Subcutaneous abdominal adipose tissue (tissue), 5 donors: ENCODE data around the gene BCL6B.

Experiments
- H3K27ac ChIP-seq: one replicate; pipeline ENCODE4 v1.7.0; 2013; ENCODE audit warnings: low read depth, mild to moderate bottlenecking, inconsistent platforms, low read length, moderate library complexity
- H3K27me3 ChIP-seq, 5 donors: one replicate each; pipeline ENCODE4 v1.7.0; 2013; ENCODE audit warnings: low read length in 5 of 5, inconsistent platforms in 1 of 5; ENCODE audit not compliant: control insufficient read depth in 5 of 5, insufficient read depth in 4 of 5
- H3K36me3 ChIP-seq, 5 donors: one replicate each; pipeline ENCODE4 v1.7.0; 2013; ENCODE audit warnings: low read length in 5 of 5; ENCODE audit not compliant: control insufficient read depth in 5 of 5, insufficient read depth in 5 of 5
- H3K4me1 ChIP-seq, 5 donors: one replicate each; pipeline ENCODE4 v1.7.0; 2013; ENCODE audit warnings: low read length in 5 of 5, mild to moderate bottlenecking in 3 of 5, moderate library complexity in 1 of 5; ENCODE audit not compliant: control insufficient read depth in 5 of 5, insufficient read depth in 5 of 5
- H3K4me3 ChIP-seq, 5 donors: one replicate each; pipeline ENCODE4 v1.7.0; 2013; ENCODE audit warnings: low read length in 5 of 5, low read depth in 1 of 5
- H3K9ac ChIP-seq, 5 donors: one replicate each; pipeline ENCODE4 v1.7.0; 2013; ENCODE audit warnings: low read length in 5 of 5, mild to moderate bottlenecking in 4 of 5, moderate library complexity in 3 of 5
- H3K9me3 ChIP-seq, 5 donors: one replicate each; pipeline ENCODE4 v1.7.0; 2013; ENCODE audit warnings: low read length in 5 of 5; ENCODE audit not compliant: control insufficient read depth in 5 of 5
- donor health status: healthy.
- donor health status: healthy.
- donor health status: healthy.
- donor health status: healthy.
- donor health status: healthy.

Gene BCL6B

DNA sequence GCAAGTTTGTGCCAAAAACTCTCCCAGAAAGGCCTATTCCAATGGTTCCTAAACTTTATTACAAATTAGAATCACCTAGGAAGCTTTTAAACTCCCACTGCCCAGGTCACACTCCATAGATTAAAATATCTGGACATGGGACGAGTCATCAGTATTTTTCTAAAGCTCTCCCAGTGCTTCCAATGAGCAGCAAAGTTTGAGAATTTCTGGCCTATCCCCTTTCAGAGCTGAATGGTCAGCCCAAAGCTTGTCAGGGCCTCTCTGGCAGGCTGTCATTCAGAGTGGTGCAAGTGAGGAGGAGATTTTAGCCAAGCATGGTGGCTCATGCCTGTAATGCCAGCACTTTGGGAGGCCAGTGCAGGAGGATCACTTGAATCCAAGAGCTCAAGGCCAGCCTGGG is 2.4 kb downstream of the BCL6B start:
- no peak overlapping the region for H3K9ac ChIP-seq
- H3K27ac ChIP-seq, result peak overlapping the region; percentile 60
- H3K9me3 ChIP-seq, result no peaks in the 10 kb centered on the region
- H3K4me3 ChIP-seq, result peak overlapping the region in 3 of 5 donors; percentile 30 to 61 (median 50)
- H3K4me1 ChIP-seq, result peaks cover 6 to 91% (median 45%) of the 10 kb centered on the region in 5 donors
- H3K36me3 ChIP-seq, result peaks cover 0 to 21% (median 13%) of the 10 kb centered on the region in 5 donors
- H3K27me3 ChIP-seq, result no peaks in the 10 kb centered on the region

DNA sequence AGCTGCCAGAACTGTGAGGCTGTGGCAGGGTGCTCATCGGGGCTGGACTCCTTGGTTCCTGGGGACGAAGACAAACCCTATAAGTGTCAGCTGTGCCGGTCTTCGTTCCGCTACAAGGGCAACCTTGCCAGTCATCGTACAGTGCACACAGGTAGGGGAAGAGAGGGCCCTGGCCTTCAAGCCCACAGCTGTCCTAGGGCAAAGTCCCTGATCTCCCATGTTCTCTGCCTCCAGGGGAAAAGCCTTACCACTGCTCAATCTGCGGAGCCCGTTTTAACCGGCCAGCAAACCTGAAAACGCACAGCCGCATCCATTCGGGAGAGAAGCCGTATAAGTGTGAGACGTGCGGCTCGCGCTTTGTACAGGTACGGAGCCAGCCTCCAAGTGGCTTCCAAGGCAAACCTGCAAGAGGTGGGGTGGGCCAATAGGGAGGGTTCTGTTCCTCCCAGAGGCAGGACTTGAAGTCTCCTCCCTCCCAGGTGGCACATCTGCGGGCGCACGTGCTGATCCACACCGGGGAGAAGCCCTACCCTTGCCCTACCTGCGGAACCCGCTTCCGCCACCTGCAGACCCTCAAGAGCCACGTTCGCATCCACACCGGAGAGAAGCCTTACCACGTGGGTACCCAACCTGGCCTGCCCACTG is 3.7 kb downstream of the BCL6B start:
- H3K9ac ChIP-seq, result peak overlapping the region in 2 of 5 donors; percentile 39 to 61
- H3K9me3 ChIP-seq, result no peaks in the 10 kb centered on the region
- peak overlapping the region; percentile 89 for H3K27ac ChIP-seq
- peaks cover 0 to 21% (median 13%) of the 10 kb centered on the region in 5 donors for H3K36me3 ChIP-seq
- peaks cover under 1 to 79% (median 33%) of the 10 kb centered on the region in 5 donors for H3K4me1 ChIP-seq
- peak overlapping the region in 3 of 5 donors; percentile 17 to 50 (median 33) for H3K4me3 ChIP-seq
- no peaks in the 10 kb centered on the region for H3K27me3 ChIP-seq

DNA sequence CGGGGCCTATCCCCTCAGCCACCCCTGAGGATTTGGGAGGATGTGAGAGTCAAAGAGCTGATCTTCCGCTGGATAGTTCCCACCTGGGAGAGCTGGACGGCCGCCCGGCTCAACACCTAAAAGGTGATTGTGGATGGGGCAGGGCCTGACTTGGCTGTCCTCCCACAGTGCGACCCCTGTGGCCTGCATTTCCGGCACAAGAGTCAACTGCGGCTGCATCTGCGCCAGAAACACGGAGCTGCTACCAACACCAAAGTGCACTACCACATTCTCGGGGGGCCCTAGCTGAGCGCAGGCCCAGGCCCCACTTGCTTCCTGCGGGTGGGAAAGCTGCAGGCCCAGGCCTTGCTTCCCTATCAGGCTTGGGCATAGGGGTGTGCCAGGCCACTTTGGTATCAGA is 4.5 kb downstream of the BCL6B start:
- Histone ChIP-seq H3K36me3 (peaks cover 0 to 21% (median 13%) of the 10 kb centered on the region in 5 donors), H3K9ac (peak overlapping the region in 2 of 5 donors; percentile 4 to 12), H3K27me3 (no peaks in the 10 kb centered on the region), H3K4me1 (peaks cover 0 to 78% (median 25%) of the 10 kb centered on the region in 5 donors), H3K9me3 (no peaks in the 10 kb centered on the region), H3K27ac (peak overlapping the region; percentile 89), H3K4me3 (peak overlapping the region in 1 of 5 donors; percentile 50)

DNA sequence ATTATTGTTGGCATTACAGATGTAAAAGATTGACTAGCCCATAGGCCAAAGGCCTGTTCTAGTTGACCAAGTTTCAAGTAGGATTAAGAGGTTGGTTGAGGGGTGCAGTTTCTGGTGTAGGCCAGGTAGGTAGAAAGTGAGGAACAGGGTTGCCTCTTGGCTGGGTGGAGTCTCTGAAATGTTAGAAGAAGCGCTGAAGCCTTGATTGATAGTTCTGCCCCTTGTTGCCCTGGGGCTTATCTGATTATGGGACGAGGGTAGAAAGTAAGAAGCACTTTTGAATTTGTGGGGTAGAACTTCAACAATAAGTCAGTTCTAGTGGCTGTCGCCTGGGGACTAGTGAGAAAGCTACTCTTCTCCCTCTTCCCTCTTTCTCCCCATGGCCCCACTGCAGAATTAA is 6.2 kb downstream of the BCL6B start:
- H3K27me3 ChIP-seq, result no peaks in the 10 kb centered on the region
- no peaks in the 10 kb centered on the region for H3K9me3 ChIP-seq
- peak overlapping the region in 1 of 5 donors; percentile 20 for H3K9ac ChIP-seq
- H3K27ac ChIP-seq, result peak overlapping the region; percentile 89
- no peak overlapping the region for H3K4me3 ChIP-seq
- peaks cover 0 to 21% (median 13%) of the 10 kb centered on the region in 5 donors for H3K36me3 ChIP-seq
- peaks cover 0 to 66% (median 14%) of the 10 kb centered on the region in 5 donors for H3K4me1 ChIP-seq

DNA sequence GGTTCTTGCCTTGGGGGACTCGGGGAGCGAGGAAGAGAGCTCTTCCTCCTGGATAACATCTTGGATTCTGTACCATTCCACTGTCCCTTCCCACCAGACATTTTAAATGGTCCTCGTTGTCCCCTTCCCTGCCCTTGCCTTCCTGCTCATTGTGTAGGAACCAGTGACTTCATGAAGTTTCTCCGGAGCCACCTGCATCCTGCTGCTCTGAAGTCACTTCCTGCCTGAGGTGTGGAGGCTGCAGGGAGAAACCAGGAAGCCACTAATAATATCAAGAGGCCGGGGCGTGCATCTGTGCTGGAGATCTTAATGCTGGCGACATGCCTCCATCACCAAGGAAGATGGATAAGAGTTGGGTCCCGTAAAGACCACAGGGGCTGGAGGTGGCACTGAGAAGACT is 6.8 kb downstream of the BCL6B start:
- H3K9me3 ChIP-seq, result no peaks in the 10 kb centered on the region
- H3K4me3 ChIP-seq, result no peak overlapping the region
- H3K27ac ChIP-seq, result peak overlapping the region; percentile 89
- no peak overlapping the region for H3K9ac ChIP-seq
- peaks cover 0 to 19% (median 13%) of the 10 kb centered on the region in 5 donors for H3K36me3 ChIP-seq
- no peaks in the 10 kb centered on the region for H3K27me3 ChIP-seq
- peaks cover 0 to 63% (median 12%) of the 10 kb centered on the region in 5 donors for H3K4me1 ChIP-seq

DNA sequence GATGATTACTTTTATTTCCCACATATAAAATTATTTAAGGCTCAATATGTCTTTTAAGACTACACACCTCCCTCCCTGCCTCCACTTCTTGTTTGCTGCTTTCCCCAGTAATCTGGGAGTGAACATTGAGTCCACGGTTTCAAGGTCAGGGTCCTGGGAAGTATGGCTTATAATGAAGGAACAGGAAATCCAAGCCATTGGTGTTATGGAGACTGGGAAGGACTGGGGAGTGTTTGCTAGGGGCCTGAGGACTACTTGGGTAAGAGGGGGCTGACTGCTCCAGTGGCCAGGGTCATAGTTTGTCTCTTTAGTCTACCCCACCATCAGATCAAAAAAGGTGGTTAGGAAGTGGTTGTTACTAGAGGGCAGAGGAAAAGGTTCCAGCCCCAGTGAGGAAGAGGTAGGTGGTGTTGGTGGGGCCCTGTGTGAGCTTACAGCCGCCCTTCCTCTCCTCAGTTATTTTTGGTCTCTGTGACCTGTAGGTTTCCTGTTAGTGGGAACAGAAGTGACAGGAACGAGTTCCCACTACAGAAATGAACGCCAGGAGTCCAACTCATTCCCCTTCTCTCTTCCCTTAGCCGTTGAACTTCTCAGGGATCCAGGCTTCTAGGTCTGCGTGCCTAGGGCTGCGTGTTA is 12.2 kb downstream of the BCL6B start:
- Histone ChIP-seq H3K4me1 (peaks cover 0 to 32% (median 22%) of the 10 kb centered on the region in 5 donors), H3K27ac (peak overlapping the region; percentile 85), H3K36me3 (peaks cover 0 to 3% (median 0%) of the 10 kb centered on the region in 5 donors), H3K9ac (peak overlapping the region in 4 of 5 donors; percentile 24 to 72 (median 40)), H3K4me3 (peak overlapping the region; percentile 22 to 83 (median 71)), H3K9me3 (no peaks in the 10 kb centered on the region), H3K27me3 (peaks cover 0 to 4% (median 2%) of the 10 kb centered on the region in 5 donors)

DNA sequence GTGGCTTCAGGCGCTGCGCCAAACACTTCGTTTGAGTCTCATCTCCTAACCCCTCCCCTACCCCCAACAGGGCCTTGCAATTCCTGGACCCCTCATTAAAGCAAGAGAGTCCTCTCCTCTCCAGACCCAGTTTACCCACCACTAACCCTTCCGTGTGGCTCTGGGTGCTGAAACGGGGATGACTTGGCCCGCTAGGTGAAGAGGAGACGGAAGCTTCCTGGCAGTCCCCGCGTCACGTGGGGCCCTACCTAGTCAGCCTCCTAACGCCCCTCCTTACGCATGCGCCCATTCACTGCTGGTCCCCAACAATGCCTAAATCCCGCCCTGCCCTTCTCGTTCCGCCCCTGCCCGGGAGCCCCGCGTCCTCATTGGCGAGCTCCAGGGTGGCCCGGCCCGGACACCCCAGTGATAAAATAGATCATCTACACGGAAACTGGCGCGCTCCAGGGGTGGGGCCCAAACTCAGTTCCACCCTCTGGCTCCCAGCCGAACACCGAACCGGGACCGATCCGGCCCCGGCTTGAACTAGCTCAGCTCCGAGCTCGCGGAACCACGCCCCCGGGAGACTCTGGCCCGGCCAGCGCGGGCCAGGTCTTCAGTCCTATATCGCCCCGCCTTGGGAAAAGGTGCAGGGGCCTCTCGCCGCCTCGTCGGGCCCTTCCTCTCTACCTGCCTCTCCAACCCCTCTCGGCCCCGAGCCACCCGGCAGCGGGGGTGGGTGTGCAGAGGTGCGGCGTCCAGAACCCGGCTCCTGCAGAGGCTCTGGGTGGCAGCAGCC is 12.9 kb downstream of the BCL6B start, which contains the start of gene SLC16A13:
TSS of gene SLC16A13 (plus strand) at position 425 of the 778 bp plus-strand sequence. CDS start 368 bp downstream, outside the sequence.
- Histone ChIP-seq H3K36me3 (peaks cover 0 to 3% (median 0%) of the 10 kb centered on the region in 5 donors), H3K27ac (peak within 1 kb of the TSS; percentile 85), H3K4me1 (peaks cover 0 to 29% (median 22%) of the 10 kb centered on the region in 5 donors)

DNA sequence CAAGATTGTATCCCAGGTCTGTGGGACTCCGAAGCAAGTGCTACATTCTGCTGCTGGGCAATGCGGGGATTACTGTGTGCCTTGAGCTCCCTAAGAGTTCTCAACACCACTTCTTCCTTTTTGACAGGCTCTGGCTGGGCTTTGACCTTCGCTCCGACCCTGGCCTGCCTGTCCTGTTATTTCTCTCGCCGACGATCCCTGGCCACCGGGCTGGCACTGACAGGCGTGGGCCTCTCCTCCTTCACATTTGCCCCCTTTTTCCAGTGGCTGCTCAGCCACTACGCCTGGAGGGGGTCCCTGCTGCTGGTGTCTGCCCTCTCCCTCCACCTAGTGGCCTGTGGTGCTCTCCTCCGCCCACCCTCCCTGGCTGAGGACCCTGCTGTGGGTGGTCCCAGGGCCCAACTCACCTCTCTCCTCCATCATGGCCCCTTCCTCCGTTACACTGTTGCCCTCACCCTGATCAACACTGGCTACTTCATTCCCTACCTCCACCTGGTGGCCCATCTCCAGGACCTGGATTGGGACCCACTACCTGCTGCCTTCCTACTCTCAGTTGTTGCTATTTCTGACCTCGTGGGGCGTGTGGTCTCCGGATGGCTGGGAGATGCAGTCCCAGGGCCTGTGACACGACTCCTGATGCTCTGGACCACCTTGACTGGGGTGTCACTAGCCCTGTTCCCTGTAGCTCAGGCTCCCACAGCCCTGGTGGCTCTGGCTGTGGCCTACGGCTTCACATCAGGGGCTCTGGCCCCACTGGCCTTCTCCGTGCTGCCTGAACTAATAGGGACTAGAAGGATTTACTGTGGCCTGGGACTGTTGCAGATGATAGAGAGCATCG is 15.4 kb downstream of the BCL6B start:
- peaks cover 8 to 19% (median 17%) of the 10 kb centered on the region in 5 donors for H3K27me3 ChIP-seq
- H3K4me3 ChIP-seq, result no peak overlapping the region
- no peak overlapping the region for H3K27ac ChIP-seq
- no peaks in the 10 kb centered on the region for H3K9me3 ChIP-seq
- H3K9ac ChIP-seq, result peak overlapping the region in 1 of 5 donors; percentile 33
- peaks cover 0 to 38% (median 34%) of the 10 kb centered on the region in 5 donors for H3K4me1 ChIP-seq
- no peaks in the 10 kb centered on the region for H3K36me3 ChIP-seq

More for the DNA sequence above, 12.9 kb downstream of the BCL6B start, which contains the start of gene SLC16A13:
- Histone ChIP-seq H3K9ac (peak within 1 kb of the TSS; percentile 10 to 72 (median 41)), H3K4me3 (peak within 1 kb of the TSS; percentile 22 to 83 (median 71)), H3K9me3 (no peaks in the 10 kb centered on the region), H3K27me3 (peaks cover 0 to 4% (median 2%) of the 10 kb centered on the region in 5 donors)

DNA sequence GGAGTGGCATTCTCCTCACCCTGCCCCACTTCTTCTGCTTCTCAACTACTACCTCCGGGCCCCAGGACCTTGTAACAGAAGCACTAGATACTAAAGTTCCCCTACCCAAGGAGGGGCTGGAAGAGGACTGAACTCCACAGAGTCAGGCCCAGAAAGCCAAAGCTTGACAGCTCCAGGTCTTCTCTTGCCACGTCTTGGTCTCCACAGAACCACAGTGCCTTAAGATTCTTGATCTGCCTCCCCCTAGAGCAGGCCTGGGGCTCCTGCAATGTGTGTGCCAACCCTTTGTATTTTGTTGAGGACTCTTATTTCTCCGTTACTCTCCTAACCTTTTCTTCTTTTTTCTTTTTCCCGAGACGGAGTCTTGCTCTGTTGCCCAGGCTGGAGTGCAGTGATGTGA is 17.0 kb downstream of the BCL6B start:
- Histone ChIP-seq H3K36me3 (no peaks in the 10 kb centered on the region), H3K9ac (no peak overlapping the region), H3K27ac (no peak overlapping the region), H3K9me3 (no peaks in the 10 kb centered on the region), H3K27me3 (peaks cover 14 to 28% (median 25%) of the 10 kb centered on the region in 5 donors), H3K4me3 (no peak overlapping the region), H3K4me1 (peaks cover 0 to 42% (median 42%) of the 10 kb centered on the region in 5 donors)
